GM23338 (cell line): ENCODE measurements around the gene CAD. TPM values are rescaled to one million over a fixed set of nuclear protein-coding genes. Genes with fewer than 3 reads are reported as not detected.

Experiments
- ATAC-seq: fragments of 200-7000 bp; cut with Tn5 transposase; 3 replicates; pipeline ENCODE4 v1.9.1; 2020
- DNase-seq: peaks from one replicate; pipeline ENCODE4 v3.0.0-alpha.2; 2015; ENCODE audit warnings: low spot score
- H2AFZ ChIP-seq: fragments of 200-600 bp; sonication (generic); 2 replicates; pipeline ENCODE4 v1.8.0; 2016; ENCODE audit warnings: antibody characterized with exemption, mild to moderate bottlenecking, moderate library complexity
- H3F3A ChIP-seq: fragments of 200-600 bp; sonication (generic); replicated peaks from 2 replicates; pipeline ENCODE4 v1.8.0; 2017; ENCODE audit warnings: antibody characterized with exemption, mixed run types, low read depth
- H3K27ac ChIP-seq: fragments of 200-600 bp; sonication (generic); 2 replicates; pipeline ENCODE4 v1.6.1; 2016; ENCODE audit warnings: low read depth
- H3K27me3 ChIP-seq: fragments of 200-600 bp; sonication (generic); 2 replicates; pipeline ENCODE4 v1.8.0; 2016; ENCODE audit warnings: mild to moderate bottlenecking, mixed run types, moderate library complexity; ENCODE audit not compliant: insufficient read depth
- H3K36me3 ChIP-seq: fragments of 200-600 bp; sonication (generic); 2 replicates; pipeline ENCODE4 v1.8.0; 2016; ENCODE audit warnings: mild to moderate bottlenecking; ENCODE audit not compliant: insufficient read depth
- H3K4me1 ChIP-seq: fragments of 200-600 bp; sonication (generic); 2 replicates; pipeline ENCODE4 v1.8.0; 2016; ENCODE audit warnings: mild to moderate bottlenecking, moderate library complexity; ENCODE audit not compliant: insufficient read depth
- H3K4me2 ChIP-seq: fragments of 200-600 bp; sonication (generic); 2 replicates; pipeline ENCODE4 v1.7.1; 2017; ENCODE audit warnings: mixed run types
- H3K4me3 ChIP-seq: fragments of 200-600 bp; sonication (generic); 2 replicates; pipeline ENCODE4 v1.6.1; 2016; ENCODE audit warnings: mixed run types
- H3K79me2 ChIP-seq: fragments of 200-600 bp; sonication (generic); replicated peaks from 2 replicates; pipeline ENCODE4 v1.8.0; 2017; ENCODE audit warnings: mild to moderate bottlenecking; ENCODE audit not compliant: insufficient read depth
- H3K9me2 ChIP-seq: fragments of 200-600 bp; sonication (generic); 2 replicates; pipeline ENCODE4 v1.8.0; 2017; ENCODE audit not compliant: insufficient read depth
- H4K20me1 ChIP-seq: fragments of 200-600 bp; sonication (generic); replicated peaks from 2 replicates; pipeline ENCODE4 v1.8.0; 2017; ENCODE audit warnings: mild to moderate bottlenecking; ENCODE audit not compliant: insufficient read depth
- H3K27ac Mint-ChIP-seq: 2 replicates; pipeline ENCODE4 v1.8.0; 2020; ENCODE audit warnings: inconsistent platforms, mild to moderate bottlenecking, moderate library complexity, mixed read lengths
- H3K27me3 Mint-ChIP-seq: 3 replicates; pipeline ENCODE4 v1.8.0; 2022; ENCODE audit warnings: low read depth, mild to moderate bottlenecking, moderate library complexity, mixed read lengths, inconsistent platforms; ENCODE audit not compliant: insufficient read depth, poor library complexity
- H3K36me3 Mint-ChIP-seq: 3 replicates; pipeline ENCODE4 v1.8.0; 2021; ENCODE audit warnings: low read depth, mild to moderate bottlenecking, inconsistent platforms, moderate library complexity, mixed read lengths
- H3K4me1 Mint-ChIP-seq: 3 replicates; pipeline ENCODE4 v1.8.0; 2020; ENCODE audit warnings: mild to moderate bottlenecking, inconsistent platforms, mixed read lengths
- H3K4me3 Mint-ChIP-seq: 3 replicates; pipeline ENCODE4 v1.8.0; 2021; ENCODE audit warnings: moderate library complexity, mild to moderate bottlenecking, inconsistent platforms, mixed read lengths
- H3K9me3 Mint-ChIP-seq: 3 replicates; pipeline ENCODE4 v1.8.0; 2020; ENCODE audit warnings: moderate library complexity, mild to moderate bottlenecking, inconsistent platforms, mixed read lengths
- CREB1 ChIP-seq: fragments of 250-450 bp; sonication (Bioruptor Pico); IDR thresholded peaks from 2 replicates; pipeline ENCODE4 v1.5.0; 2020; ENCODE audit warnings: low read depth, mild to moderate bottlenecking, moderate library complexity
- EZH2 ChIP-seq: fragments of 200-600 bp; sonication (generic); IDR thresholded peaks from one replicate; pipeline ENCODE4 v1.8.0; 2017; ENCODE audit warnings: antibody characterized with exemption, mild to moderate bottlenecking, low read depth; ENCODE audit not compliant: unreplicated experiment
- EZH2phosphoT487 ChIP-seq: fragments of 200-600 bp; sonication (generic); IDR thresholded peaks from one replicate; pipeline ENCODE4 v1.8.1; 2018; ENCODE audit warnings: antibody characterized with exemption; ENCODE audit not compliant: unreplicated experiment
- JUNB ChIP-seq: IDR thresholded peaks from one replicate; pipeline ENCODE4 v1.6.1; 2016; ENCODE audit warnings: antibody characterized with exemption; ENCODE audit not compliant: unreplicated experiment
- NANOG ChIP-seq: IDR thresholded peaks from 2 replicates; pipeline ENCODE4 v1.6.1; 2016; ENCODE audit warnings: antibody characterized with exemption, borderline replicate concordance
- POLR2AphosphoS5 ChIP-seq: IDR thresholded peaks from 2 replicates; pipeline ENCODE4 v1.6.1; 2016; ENCODE audit warnings: antibody characterized with exemption, low read depth
- STAT1 ChIP-seq: IDR thresholded peaks from one replicate; pipeline ENCODE4 v1.6.1; 2016; ENCODE audit warnings: antibody characterized with exemption; ENCODE audit not compliant: unreplicated experiment
- ZNF114 ChIP-seq: fragments of 250-450 bp; sonication (Bioruptor Pico); IDR thresholded peaks from 2 replicates; pipeline ENCODE4 v1.5.0; 2020; ENCODE audit warnings: mild to moderate bottlenecking, moderate library complexity
- ZNF331 ChIP-seq: fragments of 250-450 bp; sonication (Bioruptor Pico); IDR thresholded peaks from 2 replicates; pipeline ENCODE4 v1.5.0; 2020; ENCODE audit warnings: low read depth, mild to moderate bottlenecking, moderate library complexity
- polyA plus RNA-seq: library from polyadenylated mRNA; unstranded; fragments of >200 nt; fragmentation: Nextera tagmentation; extraction: Ambion mirVana; gene quantifications from 2 replicates; pipeline ENCODE4 v1.2.1, GENCODE V29; 2016
- total RNA-seq: library from RNA; depleted of rRNA; stranded (reverse); fragments of >200 nt; shearing (Covaris generic); gene quantifications from 2 replicates; pipeline ENCODE4 v1.2.3, GENCODE V29; 2014
- TF ChIP-seq, protein P1 (sequence below): IDR thresholded peaks from 2 replicates; pipeline ENCODE4 v1.6.1; 2016; ENCODE audit warnings: antibody characterized with exemption
- TF ChIP-seq, protein P2 (sequence below), 2 experiments: fragments of 200-600 bp in 1 of 2; sonication (generic) in 1 of 2; conservative IDR thresholded peaks; 2 replicates each; pipeline versions ENCODE4 v1.5.1 to v1.6.1; 2016 to 2017; ENCODE audit warnings: antibody characterized with exemption in 2 of 2, low read depth in 2 of 2, mild to moderate bottlenecking in 2 of 2, moderate library complexity in 1 of 2
- TF ChIP-seq, protein P3 (sequence below): fragments of 250-450 bp; sonication (Bioruptor Pico); IDR thresholded peaks from 2 replicates; pipeline ENCODE4 v1.5.0; 2020; ENCODE audit warnings: mild to moderate bottlenecking, moderate library complexity

CAD gene
- total and polyA plus RNA-seq, 2 experiments from 2014 or later: 38.1 to 147 TPM

DNA sequence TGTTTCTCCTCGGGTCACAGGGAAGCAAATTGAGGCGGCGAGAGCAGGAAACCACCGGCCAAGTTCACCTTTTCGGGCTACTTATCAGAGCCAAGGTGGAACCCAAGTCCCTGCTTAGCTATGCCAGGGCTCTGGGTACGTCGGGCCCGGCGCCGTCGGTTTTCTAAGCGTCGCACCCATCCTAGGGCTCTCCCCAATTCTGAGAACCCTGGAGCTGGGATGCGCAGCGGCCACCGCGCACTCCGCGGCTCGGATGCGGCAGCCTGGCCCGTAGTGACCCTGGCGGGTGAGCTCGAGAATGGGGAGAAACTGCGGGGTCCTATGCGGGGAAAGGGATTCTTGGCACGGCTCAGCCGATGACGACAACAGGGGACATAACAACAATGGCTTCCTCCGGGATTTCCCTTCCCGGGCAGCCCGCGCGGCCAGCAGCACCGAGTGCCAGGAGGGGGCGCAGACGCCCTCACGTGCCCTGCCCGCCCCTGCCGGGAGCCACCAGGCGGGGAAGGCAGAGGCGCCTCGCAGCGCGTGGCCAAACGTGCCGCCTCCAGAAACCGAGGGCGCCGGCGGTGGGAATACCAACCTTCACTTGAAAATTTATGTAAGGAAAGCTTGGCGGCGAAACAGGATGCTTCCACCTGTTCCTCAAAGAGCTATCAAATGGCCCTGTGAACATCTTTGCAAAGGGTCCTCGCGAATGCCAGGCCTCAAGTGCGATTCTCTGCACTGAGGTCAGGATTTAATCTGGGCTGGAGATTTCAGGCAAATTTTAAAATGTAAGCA lies 47.8 kb downstream of the CAD start:
- DNase-seq: peak; percentile 94
- H4K20me1 ChIP-seq: no peaks in the 10 kb centered on the region
- ATAC-seq: peak; percentile 60
- H3K27ac ChIP-seq: no peak overlapping the region
- Mint-ChIP-seq H3K4me3 (peak overlapping the region; percentile 79), H3K9me3 (no peaks in the 10 kb centered on the region), H3K36me3 (no peaks in the 10 kb centered on the region; the same call in 2 of the 3 replicates), H3K4me1 (peaks cover 23% of the 10 kb centered on the region), H3K27ac (no peak overlapping the region), H3K27me3 (peaks cover 41% of the 10 kb centered on the region)
- H3K4me1 ChIP-seq: peaks cover 17% of the 10 kb centered on the region
- peak overlapping the region; percentile 99 for H2AFZ ChIP-seq
- no peaks in the 10 kb centered on the region for H3K36me3 ChIP-seq
- peaks cover 79% of the 10 kb centered on the region for H3K27me3 ChIP-seq
- peak overlapping the region; percentile 98 for H3K4me2 ChIP-seq
- TF ChIP-seq ZNF114 (CRISPR knock-in tag) (no peak), NANOG (no peak), ZNF331 (CRISPR knock-in tag) (no peak), EZH2 (peak; percentile 75), CREB1 (peak; percentile 55), EZH2phosphoT487 (no peak), STAT1 (no peak), POLR2AphosphoS5 (no peak), JUNB (no peak)
- TF ChIP-seq, protein P1, sequence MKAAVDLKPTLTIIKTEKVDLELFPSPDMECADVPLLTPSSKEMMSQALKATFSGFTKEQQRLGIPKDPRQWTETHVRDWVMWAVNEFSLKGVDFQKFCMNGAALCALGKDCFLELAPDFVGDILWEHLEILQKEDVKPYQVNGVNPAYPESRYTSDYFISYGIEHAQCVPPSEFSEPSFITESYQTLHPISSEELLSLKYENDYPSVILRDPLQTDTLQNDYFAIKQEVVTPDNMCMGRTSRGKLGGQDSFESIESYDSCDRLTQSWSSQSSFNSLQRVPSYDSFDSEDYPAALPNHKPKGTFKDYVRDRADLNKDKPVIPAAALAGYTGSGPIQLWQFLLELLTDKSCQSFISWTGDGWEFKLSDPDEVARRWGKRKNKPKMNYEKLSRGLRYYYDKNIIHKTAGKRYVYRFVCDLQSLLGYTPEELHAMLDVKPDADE: no peak
- TF ChIP-seq, protein P2, sequence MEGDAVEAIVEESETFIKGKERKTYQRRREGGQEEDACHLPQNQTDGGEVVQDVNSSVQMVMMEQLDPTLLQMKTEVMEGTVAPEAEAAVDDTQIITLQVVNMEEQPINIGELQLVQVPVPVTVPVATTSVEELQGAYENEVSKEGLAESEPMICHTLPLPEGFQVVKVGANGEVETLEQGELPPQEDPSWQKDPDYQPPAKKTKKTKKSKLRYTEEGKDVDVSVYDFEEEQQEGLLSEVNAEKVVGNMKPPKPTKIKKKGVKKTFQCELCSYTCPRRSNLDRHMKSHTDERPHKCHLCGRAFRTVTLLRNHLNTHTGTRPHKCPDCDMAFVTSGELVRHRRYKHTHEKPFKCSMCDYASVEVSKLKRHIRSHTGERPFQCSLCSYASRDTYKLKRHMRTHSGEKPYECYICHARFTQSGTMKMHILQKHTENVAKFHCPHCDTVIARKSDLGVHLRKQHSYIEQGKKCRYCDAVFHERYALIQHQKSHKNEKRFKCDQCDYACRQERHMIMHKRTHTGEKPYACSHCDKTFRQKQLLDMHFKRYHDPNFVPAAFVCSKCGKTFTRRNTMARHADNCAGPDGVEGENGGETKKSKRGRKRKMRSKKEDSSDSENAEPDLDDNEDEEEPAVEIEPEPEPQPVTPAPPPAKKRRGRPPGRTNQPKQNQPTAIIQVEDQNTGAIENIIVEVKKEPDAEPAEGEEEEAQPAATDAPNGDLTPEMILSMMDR (conservative IDR thresholded peaks at IDR 0.05; ENCODE audit: low read depth in 2 of 2): peak; percentile 69 to 83
- TF ChIP-seq, protein P3, sequence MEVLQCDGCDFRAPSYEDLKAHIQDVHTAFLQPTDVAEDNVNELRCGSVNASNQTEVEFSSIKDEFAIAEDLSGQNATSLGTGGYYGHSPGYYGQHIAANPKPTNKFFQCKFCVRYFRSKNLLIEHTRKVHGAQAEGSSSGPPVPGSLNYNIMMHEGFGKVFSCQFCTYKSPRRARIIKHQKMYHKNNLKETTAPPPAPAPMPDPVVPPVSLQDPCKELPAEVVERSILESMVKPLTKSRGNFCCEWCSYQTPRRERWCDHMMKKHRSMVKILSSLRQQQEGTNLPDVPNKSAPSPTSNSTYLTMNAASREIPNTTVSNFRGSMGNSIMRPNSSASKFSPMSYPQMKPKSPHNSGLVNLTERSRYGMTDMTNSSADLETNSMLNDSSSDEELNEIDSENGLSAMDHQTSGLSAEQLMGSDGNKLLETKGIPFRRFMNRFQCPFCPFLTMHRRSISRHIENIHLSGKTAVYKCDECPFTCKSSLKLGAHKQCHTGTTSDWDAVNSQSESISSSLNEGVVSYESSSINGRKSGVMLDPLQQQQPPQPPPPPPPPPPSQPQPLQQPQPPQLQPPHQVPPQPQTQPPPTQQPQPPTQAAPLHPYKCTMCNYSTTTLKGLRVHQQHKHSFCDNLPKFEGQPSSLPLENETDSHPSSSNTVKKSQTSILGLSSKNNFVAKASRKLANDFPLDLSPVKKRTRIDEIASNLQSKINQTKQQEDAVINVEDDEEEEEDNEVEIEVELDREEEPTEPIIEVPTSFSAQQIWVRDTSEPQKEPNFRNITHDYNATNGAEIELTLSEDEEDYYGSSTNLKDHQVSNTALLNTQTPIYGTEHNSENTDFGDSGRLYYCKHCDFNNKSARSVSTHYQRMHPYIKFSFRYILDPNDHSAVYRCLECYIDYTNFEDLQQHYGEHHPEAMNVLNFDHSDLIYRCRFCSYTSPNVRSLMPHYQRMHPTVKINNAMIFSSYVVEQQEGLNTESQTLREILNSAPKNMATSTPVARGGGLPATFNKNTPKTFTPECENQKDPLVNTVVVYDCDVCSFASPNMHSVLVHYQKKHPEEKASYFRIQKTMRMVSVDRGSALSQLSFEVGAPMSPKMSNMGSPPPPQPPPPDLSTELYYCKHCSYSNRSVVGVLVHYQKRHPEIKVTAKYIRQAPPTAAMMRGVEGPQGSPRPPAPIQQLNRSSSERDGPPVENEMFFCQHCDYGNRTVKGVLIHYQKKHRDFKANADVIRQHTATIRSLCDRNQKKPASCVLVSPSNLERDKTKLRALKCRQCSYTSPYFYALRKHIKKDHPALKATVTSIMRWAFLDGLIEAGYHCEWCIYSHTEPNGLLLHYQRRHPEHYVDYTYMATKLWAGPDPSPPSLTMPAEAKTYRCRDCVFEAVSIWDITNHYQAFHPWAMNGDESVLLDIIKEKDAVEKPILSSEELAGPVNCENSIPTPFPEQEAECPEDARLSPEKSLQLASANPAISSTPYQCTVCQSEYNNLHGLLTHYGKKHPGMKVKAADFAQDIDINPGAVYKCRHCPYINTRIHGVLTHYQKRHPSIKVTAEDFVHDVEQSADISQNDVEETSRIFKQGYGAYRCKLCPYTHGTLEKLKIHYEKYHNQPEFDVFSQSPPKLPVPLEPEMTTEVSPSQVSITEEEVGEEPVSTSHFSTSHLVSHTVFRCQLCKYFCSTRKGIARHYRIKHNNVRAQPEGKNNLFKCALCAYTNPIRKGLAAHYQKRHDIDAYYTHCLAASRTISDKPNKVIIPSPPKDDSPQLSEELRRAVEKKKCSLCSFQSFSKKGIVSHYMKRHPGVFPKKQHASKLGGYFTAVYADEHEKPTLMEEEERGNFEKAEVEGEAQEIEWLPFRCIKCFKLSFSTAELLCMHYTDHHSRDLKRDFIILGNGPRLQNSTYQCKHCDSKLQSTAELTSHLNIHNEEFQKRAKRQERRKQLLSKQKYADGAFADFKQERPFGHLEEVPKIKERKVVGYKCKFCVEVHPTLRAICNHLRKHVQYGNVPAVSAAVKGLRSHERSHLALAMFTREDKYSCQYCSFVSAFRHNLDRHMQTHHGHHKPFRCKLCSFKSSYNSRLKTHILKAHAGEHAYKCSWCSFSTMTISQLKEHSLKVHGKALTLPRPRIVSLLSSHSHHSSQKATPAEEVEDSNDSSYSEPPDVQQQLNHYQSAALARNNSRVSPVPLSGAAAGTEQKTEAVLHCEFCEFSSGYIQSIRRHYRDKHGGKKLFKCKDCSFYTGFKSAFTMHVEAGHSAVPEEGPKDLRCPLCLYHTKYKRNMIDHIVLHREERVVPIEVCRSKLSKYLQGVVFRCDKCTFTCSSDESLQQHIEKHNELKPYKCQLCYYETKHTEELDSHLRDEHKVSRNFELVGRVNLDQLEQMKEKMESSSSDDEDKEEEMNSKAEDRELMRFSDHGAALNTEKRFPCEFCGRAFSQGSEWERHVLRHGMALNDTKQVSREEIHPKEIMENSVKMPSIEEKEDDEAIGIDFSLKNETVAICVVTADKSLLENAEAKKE (CRISPR knock-in tag): no peak
- H3K79me2 ChIP-seq: no peaks in the 10 kb centered on the region
- H3K9me2 ChIP-seq: no peaks in the 10 kb centered on the region
- 0 out of 2 replicates have a peak, but pooled peaks cover 9% of the 10 kb centered on the region for H3F3A ChIP-seq
- H3K4me3 ChIP-seq: peak overlapping the region; percentile 82
